SHP77 (cell line): ENCODE results near the gene IFT88.

Source experiments
- DNase-seq, 2 experiments: peaks; one replicate each; lab custom pipeline; 2025; lab: John Stamatoyannopoulos, UW

Gene IFT88

DNA sequence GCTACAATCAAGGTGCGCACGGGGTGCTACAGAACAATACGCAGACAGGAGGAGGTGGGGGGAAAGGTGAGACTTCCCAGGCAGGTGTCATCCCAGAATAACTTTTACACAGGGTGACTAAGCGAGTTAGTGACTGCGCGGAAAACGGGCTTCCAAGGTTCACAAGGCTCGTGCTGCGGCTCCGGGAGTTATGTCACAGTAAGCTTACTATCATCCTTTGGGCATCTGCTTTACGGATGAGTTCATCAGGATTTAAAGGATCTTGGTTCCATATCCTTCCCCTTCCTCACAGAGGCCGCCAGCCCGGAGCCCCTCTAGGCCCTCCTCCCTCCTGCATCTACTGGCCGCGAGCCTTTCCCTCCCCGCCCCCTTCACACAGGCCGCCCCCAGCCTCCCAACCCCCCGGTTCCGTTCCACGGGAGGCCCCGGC, 474 bp upstream of the IFT88 start:
- peak in 1 of 2 experiments; percentile 85 for DNase-seq

DNA sequence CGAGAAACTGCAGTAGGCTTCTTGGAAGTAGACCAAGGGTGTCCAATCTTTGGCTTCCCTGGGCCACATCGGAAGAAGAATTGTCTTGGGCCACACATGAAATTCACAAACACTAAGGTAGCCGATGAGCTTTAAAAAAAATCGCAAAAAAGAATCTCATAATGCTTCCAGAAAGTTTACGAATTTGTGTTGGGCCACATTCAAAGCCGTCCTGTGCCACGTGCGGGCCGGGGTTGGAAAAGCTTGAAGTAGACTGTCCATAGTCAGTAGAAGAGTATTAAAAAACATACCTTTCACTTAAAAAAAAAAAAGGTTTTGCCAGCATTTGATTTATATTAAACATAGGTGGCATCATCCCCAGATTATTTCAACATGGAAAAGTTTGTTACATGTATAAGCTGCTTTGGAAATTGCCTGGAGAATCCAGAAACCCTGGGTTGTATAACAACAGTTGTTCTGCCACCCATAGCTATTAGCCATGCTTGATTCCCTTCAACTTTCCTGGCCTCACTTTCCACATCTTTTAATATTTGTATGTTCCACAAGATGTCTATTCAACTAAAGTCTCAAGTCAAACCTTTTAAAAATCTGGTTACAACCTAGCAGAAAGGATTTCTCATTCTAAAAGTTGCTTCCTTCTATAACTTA, 1.0 kb downstream of the IFT88 start:
- DNase-seq, result no peak

DNA sequence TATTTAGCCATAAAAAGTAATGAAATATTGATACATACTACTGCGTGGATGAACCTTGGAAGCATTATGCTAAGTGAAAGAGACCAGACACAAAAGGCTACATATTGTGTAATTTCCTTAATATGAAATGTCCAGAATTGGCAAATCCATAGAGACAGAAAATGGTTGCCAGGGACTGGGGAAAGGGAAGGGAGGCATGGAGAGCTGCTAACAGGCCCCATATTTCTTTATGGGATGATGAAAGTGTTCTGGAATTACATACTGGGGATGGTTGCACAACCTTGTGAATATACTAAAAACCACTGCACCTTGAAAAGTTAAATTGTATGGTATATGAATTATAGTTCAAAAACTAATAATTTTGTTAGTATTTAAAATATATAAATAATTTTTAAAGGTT, 3.6 kb downstream of the IFT88 start:
- no peak for DNase-seq

DNA sequence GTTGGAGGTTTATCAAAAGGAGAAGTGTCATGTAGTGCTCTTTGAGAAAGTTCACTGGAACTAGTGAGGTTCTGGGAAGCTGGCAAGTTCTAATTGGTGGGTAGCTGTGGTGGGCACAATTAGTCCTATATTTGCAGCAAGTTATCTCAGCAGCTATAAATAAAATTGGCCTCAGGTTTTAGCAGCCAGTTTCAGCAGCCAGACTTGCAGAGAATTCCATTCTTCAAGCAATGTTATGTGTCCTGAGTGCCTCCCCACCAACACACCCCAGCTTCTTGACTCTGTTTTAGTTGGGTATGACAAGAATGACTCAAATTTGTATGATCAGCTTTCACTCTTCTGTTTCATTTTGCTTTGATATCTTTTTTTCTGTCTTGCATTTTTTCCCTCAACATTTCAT, 4.7 kb downstream of the IFT88 start:
- no peak for DNase-seq

DNA sequence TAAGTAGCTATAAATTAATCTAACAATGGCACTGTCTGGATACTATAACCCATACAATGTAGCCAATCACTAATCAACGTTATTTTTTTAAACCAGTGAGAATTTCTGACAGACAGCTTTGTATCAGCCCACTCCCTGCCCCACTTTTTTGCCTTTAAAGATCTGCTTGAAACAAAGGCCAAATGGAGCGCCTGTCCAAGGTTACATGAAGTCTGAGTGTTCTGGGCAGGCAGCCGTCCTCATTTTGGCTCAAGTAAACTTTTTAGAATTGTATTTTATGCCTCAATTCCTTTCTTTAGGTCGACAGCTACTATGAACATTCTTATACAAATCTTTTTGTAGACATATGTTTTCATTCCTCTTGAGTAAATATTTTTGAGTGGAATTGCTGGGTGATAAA, 6.2 kb downstream of the IFT88 start:
- no peak for DNase-seq

DNA sequence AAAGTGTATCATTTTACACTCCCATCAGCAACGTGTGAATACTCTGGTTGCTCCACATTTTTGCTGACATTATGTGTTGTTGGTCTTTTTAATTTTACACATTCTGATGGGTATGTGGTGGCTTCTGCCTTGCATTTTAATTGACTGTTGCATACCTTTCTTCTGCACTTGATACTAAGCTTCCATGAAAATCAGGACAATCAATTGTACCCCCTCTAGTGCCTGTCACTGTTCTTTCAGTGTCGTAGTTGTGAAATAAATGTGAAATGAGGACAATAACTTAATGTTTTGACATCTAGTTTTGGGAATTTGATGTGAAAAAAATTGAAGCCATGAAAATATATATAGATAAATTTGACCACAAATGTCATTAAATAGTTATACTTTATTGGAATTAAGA, 6.7 kb downstream of the IFT88 start:
- DNase-seq, result no peak

DNA sequence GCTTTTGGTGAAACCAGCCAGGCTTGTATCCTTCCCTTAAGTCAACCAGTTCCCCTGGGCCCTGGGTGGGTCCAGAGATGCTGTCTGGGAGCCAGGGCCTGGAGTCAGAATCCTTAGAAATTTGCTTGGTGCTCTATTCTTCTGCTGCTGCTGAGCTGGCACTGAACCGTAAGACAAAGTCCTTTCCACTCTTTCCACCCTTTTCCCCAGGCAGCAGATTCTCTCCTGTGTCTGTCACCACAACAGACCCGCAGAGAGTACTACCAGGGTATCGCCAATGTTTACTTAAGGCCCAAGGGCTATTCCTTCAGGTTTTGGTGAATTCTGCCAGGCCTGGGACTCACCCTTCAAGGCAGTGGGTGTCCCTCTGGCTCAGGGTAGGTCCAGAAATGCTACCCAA, 12.2 kb downstream of the IFT88 start:
- no peak for DNase-seq

DNA sequence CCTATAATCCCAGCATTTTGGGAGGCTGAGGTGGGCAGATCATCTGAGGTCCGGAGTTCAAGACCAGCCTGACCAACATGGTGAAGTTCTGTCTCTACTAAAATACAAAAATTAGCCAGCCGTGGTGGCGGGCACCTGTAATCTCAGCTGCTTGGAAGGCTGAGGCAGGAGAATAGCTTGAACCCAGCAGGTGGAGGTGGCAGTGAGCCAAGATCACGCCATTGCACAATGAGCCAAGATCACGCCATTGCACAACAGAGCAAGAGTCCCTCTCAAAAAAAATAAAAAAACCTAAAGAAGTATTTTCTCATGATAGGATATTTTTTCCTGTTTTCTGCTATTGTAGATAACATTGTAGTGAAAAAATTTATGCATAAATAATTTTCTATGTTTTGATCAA, 13.3 kb downstream of the IFT88 start:
- no peak for DNase-seq

DNA sequence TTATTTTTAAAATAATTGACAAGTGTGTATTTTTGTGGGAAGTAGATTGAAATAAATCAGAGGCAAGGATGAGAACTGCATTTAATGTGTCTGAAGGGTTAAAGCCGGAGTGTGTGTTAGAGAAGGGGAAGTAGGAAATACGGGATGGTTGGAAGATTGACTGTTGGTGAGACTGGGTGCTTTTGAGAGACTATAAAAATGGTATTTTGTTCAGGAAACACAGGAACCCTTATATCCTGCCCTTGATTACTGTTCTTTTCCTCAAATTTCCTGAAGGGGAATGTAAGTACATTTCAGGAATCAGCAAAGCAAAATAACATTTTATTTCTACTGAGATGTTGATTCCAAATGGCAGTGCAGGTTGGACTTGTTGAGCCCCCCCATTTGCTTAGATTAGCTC, 15.1 kb downstream of the IFT88 start:
- DNase-seq, result no peak

DNA sequence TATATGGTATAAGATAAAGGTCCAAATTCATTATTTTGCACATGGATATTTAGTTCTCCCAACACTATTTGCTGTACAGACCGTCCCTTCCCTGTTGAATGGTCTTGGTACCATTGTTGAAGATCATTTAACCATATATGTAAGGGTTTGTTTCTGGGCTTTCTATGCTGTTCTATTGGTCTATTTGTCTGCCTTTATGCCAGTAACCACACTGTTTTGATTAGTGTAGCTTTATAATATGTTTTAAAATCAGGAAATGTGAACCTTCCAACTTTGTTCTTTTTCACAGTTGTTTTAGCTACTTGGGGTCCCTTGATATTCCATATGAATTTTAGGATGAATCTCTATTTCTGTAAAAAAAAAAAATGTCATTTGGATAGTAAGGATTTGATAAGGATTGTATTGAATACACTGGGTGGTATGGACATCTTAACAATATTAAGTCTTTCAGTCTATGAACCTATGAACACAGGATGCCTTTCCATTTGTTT, 16.9 kb downstream of the IFT88 start:
- DNase-seq, result no peak

DNA sequence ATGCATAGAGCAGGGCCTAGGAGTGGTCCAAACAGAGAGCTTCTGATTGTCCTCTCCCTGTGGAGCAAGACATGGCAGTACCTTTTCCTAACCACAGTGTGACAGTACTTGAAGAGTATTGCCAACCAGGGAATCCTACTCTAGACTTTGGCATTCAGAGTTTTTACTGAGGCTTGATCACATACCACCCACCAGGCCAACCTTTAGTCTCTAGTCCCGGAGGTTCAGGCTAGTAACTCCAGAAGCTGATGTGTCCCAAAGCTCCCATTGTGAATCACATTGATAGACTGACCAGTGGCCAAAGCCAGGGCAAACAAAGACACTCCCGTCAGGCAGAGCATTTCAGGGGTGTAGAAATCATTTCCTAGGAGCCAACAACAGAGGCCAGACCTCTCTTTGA, 18.4 kb downstream of the IFT88 start:
- DNase-seq, result no peak

DNA sequence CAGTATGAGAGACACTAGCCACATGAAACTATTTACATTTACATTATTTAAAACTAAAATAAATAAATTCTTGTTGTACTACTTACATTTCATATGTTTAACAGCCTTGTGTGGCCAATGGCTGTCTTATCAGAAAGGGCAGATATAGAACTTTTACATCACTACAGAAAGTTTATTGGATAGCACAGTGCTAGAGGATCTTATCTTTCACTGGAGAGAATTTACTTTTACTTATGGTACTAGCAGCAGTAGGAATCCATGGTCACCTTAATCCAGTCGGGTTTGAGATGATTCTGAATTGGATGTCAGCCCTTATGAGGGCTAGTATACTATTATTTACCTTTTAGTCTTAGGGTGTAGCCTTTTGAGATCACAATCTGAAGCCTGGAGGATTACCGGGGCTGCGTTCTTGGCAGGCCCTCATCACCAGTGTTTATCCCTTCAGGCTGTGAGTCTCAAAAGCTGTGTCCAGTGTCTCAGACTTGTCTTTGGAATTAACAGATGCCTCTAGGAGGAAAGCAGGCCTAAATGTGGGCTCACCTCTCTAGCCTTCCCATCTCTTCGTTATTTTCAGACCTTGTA, 21.7 kb downstream of the IFT88 start:
- no peak for DNase-seq

DNA sequence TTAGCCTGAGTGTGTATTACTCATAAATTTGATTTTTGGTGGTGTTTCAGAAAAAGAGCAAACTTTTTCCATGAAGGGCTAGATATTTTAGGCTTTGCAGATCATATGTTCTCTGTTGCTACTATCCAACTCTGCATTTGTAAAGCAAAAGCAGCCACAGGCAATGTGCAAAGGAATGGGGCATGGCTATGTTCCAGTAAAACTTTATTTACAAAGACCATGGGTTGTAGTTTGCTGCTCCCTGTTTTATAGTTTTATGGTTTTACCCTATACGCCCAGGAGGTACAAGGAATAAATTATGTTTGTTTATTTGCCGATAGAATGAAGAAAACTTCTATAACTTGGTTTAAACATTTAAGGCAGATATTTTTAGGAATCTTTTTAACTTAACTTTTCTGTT, 23.6 kb downstream of the IFT88 start:
- DNase-seq, result no peak

DNA sequence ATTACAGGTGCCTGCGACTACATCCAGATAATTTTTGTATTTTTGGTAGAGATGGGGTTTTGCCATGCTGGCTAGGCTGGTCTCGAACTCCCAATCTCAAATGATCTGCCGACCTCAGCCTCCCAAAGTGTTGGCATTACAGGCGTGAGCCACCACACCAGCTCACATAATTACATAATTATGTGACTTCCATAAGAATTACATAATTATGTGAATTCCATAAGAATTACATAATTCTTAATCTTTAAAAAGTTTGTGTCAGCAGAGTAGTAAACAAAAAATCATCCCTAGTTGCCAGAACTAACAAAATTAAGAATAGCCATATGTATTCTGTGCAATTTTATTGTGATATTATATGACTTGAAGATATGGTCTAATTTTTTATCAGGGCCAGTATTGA, 25.6 kb downstream of the IFT88 start:
- DNase-seq, result no peak

DNA sequence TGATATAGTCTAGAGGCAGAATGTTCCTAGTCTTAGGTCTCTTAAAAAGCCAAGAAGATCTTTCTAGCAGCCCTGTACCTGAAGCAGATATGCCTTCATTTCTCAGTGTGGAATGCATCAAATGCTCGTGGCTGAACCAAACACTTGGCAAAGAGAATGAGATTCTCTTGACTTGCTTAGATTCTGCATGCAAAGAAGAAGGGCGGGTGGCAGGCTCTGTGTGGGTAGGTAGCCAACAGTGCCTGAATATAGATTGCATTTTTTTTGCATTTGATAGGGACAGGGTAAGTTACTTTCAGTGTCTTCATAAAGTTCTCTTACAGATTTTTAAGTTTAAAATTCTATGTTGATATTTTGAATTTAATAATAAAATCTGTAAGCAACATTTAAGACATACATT, 27.3 kb downstream of the IFT88 start:
- no peak for DNase-seq

DNA sequence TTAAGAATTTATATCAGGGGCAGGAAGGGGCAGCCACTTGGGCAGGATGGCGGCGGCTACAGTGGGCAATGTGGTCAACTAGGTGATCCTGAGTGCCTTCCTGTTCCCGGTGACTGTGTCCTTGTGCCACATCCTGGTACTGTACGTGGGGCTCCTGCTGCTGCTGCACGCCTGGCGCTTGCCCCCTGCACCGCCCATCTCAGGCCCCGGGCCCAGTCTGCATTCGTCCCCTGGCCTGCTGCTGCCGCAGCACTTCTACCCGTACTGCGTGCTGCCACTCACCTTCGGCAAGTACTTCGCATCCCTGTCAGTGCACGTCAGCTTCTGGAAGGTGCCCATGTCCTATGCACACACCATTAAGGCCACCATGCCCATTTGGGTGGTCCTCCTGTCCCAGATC, 40.1 kb downstream of the IFT88 start:
- no peak for DNase-seq

DNA sequence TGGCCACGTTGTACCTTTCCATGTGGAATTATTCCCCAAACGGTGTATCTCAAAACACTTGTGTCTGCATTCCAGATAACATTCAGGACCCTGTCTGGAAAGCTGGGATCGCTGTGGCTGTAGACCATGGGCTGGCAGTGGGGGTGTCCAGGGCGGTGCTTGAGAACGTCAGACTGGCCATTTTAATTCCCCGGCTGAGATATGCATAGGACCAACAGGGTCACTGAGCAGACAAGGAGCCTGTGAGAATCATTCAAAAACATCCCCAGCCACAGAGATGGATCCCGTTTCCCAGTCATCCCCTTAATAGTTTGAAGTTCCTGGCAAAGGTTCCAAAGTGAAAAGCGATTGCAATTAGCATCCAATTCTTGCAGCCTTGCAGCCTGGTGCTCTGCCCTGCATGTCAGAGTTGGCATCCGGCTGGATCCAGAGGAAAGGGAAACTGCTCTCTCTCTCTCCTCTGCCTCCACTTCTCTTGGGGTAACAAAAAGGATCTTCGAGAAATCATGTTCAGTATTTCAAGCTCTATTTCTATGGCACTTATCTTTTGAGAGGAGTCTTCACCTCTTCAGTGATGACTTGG, 41.6 kb downstream of the IFT88 start:
- DNase-seq, result no peak

DNA sequence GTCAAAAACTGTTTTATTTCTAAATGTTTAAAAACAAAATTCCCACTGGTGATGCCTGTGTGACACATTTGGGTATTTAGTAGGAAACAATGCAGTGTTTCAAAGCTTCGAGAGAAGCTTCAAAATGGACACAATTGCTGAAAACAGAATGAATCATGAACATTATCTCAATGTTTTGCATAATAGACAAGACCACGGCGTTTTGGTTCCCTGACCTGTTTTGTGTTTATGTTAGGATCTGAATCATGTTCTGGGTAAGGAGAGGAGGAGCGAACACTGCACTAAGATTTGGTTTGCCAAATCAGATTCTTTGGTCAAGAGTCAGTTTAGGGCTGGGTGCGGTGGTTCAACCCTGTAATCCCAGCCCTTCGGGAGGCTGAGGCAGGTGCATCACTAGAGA, 42.2 kb downstream of the IFT88 start:
- no peak for DNase-seq

DNA sequence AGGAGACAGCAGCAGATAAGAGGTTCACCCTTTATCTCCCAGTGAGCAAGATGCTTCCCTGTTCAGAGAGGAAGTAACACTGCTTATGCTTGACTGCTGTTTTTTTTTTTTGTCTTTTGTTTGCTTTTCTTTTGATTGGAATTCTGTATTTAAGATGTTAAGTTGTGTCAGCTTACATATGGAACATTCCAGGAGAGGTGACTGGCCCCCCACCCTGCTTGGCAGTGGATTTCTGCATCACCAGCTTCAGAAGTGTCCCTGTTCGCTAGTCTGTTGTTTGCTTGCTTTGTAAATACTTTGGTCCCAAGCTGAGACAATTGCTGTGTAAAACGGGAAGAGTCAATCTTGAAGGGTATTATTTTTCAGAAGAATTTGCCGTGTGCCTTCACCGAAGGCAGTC, 43.0 kb downstream of the IFT88 start:
- no peak for DNase-seq

DNA sequence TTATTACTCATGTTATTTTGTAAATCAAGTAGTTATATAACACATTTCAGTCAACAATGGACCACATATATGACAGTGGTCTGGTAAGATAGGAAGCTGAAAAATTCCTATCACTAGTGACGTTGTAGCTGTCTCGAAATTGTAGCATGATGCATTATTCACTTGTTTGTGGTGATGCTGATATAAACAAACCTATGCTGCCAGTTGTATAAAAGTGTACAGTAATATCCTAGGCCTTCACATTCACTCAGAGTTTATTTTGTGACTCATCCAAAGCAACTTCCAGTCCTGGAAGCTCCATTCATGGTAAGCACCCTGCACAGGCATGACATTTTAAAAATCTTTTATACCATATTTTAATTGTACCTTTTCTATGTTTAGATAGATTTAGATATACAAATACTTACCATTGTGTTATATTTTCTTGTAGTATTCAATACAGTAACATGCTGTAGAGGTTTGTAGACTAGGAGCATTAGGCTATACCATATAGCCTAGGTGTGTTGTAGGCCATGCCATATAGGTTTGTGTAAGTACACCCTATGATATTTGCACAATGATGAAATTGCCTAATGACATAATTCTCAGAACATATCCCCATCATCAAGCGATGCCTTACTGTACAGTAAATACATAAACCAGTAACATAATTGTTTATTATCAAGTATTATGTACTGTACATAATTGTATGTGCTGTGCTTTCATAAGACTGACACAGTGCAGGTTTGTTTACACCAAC, 49.3 kb downstream of the IFT88 start:
- DNase-seq, result no peak

DNA sequence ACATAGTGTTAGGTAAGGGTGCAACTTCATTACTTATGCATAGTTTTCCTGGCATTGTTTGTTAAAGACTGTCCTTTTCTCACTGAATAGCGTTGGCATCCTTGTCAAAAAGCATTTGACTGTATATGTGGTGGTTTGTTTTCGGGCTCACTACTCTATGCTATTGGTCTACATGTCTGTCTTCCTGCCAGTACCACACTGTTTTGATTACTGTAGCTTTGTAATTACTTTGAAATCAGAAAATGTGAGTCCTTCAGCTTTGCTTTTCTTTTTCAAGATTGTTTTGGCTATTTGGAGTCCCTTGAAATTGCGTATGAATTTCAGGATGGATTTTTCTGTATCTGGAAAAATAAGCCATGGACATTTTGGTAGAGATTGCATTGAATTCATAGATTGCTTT, 56.0 kb downstream of the IFT88 start:
- DNase-seq, result no peak

DNA sequence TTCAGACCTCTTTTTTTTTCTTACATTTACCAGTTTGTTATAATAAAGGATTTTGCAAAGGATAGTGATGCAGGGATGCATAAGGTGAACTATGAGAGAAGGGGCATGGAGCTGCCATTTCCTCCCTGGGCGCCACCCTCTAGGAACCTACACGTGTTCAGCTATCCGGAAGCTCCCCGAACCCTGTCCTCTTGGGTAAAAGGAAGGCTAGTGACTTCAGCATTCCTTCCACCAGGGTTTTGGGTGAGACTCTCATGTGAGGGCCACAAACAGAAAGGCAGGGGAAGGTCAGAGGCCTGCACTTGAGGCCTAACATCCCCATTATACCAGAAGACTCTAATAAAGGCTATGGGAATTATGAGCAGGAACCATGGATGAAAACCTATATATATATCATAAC, 57.3 kb downstream of the IFT88 start:
- no peak for DNase-seq

DNA sequence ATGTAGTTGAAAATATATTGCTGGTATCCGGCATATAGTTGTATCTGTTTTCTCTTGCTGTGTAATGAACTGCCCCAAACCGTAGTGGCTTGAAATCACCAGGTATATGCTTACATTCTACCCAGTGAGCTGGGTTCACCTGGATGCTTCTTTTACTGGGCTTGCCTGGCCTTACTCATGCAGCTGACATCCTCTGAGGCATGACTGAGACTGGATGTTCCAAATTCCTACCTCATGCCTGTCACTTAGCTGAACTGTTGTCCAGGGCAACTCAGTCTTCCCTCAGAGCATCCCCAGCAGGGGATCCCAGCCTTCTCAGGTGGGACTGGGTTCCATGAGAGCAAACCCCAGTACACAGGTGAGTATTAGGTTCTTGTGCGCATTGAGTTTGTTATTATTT, 66.8 kb downstream of the IFT88 start:
- DNase-seq, result no peak
